OCI-M1 (cell line): ENCODE data around the gene PRKG1.

Experiments used
- DNase-seq: peaks from one replicate; lab custom pipeline; 2025; lab: John Stamatoyannopoulos, UW

Gene PRKG1

GRCh38 chr10:51760864-51761640 is 686.8 kb downstream of the PRKG1 start:
- no peak for DNase-seq

GRCh38 chr10:51763746-51764145 is 689.5 kb downstream of the PRKG1 start:
- DNase-seq = no peak

GRCh38 chr10:51765284-51765971 is 691.1 kb downstream of the PRKG1 start:
- no peak for DNase-seq

- DNase-seq = no peak
Observed at GRCh38 chr10:51766423-51767102, 692.3 kb downstream of the PRKG1 start.

- DNase-seq = no peak
Observed at GRCh38 chr10:51767103-51767763, 692.9 kb downstream of the PRKG1 start.

- no peak for DNase-seq
Observed at GRCh38 chr10:51768886-51769465, 694.7 kb downstream of the PRKG1 start.

- no peak for DNase-seq
Observed at GRCh38 chr10:51770709-51771108, 696.4 kb downstream of the PRKG1 start.

GRCh38 chr10:51772387-51772786 is 698.1 kb downstream of the PRKG1 start:
- no peak for DNase-seq

GRCh38 chr10:51773681-51774080 is 699.4 kb downstream of the PRKG1 start:
- DNase-seq = no peak

GRCh38 chr10:51783941-51784340 is 709.7 kb downstream of the PRKG1 start:
- no peak for DNase-seq

GRCh38 chr10:51786016-51786683 is 711.9 kb downstream of the PRKG1 start:
- DNase-seq = no peak

- DNase-seq = no peak
Observed at GRCh38 chr10:51786684-51787035, 712.4 kb downstream of the PRKG1 start.

- DNase-seq = no peak
Observed at GRCh38 chr10:51788273-51788672, 714.0 kb downstream of the PRKG1 start.

GRCh38 chr10:51789118-51789517 is 714.8 kb downstream of the PRKG1 start:
- DNase-seq = no peak

GRCh38 chr10:51789903-51790302 is 715.6 kb downstream of the PRKG1 start:
- no peak for DNase-seq

GRCh38 chr10:51792678-51793077 is 718.4 kb downstream of the PRKG1 start:
- no peak for DNase-seq

- DNase-seq = no peak
Observed at GRCh38 chr10:51800121-51800520, 725.8 kb downstream of the PRKG1 start.

- DNase-seq = no peak
Observed at GRCh38 chr10:51800725-51801424, 726.6 kb downstream of the PRKG1 start.

- DNase-seq = no peak
Observed at GRCh38 chr10:51802030-51802429, 727.7 kb downstream of the PRKG1 start.

- no peak for DNase-seq
Observed at GRCh38 chr10:51804866-51805265, 730.6 kb downstream of the PRKG1 start.
